ENCODE results near the gene AAK1.

AAK1 gene

DNA sequence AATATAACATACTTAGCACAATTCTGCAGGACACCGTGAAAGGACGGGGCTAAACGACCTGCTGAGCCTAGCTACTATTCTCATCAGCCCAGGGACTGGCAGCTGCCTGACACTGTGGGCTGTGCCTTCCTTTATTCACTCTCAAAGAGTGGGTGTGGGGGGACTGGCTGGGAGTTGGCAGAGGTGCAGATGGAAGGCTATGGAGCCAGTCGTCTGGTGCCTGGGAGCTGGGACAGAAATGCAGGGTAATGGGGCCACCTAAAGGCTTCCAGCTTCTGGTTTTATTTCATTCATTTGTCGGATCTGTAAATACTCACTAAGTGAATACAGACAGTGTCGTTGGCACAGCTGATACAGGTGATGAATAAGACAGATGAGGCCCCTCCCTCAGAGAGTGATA is 150.3 kb downstream of the AAK1 start:
- no peak for DNase-seq (ENCODE audit: low read depth)
- H3K4me3 ChIP-seq (ENCODE audit: low read depth, low read length): no peak overlapping the region
- TF ChIP-seq CTCF (conservative IDR thresholded peaks at IDR 0.05; ENCODE audit: low read depth, low read length): no peak

- DNase-seq (ENCODE audit: low read depth): no peak
- TF ChIP-seq CTCF (conservative IDR thresholded peaks at IDR 0.05; ENCODE audit: low read depth, low read length): no peak
- no peak overlapping the region for H3K4me3 ChIP-seq (ENCODE audit: low read depth, low read length)
Observed at GRCh38 chr2:69491864-69492263, 151.7 kb downstream of the AAK1 start.

DNA sequence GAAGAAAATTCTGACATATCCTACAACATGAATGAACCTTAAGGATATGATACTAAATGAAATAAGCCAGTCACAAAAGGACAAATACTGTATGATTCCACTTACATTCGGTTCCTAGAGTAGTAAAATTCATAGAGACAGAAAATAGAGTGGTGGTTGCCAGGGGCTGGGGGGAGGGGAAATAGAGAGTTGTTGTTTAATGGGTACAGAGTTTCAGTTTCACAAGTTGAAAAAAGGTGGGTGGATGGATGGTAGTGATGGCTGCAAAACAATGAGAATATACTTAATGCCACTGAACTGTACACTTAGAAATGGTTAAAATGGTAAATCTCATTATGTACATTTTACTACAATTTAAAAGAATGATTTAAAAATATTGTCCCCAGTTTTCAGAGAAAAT is 153.1 kb downstream of the AAK1 start:
- no peak for TF ChIP-seq CTCF (conservative IDR thresholded peaks at IDR 0.05; ENCODE audit: low read depth, low read length)
- no peak for DNase-seq (ENCODE audit: low read depth)
- H3K4me3 ChIP-seq (ENCODE audit: low read depth, low read length): no peak overlapping the region

DNA sequence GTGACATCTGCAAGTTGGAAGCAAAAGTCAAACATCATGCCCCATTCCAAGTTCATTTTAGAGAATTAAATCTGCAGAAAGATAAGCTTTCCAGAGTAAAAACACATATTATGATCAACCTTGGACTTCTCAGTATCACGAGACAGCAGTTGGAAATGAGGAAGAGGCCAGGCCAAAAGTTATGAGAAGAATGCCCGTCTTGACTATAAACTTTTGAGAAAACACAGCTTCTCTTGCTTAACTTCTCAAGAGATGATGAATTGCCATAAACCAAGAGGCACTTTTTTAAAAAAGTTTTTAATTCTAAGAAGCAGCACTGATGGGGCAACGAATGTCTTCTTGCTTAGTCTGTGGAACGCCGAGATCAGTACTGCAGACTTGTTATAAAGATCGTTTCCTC is 153.7 kb downstream of the AAK1 start:
- DNase-seq (ENCODE audit: low read depth): no peak
- TF ChIP-seq CTCF (conservative IDR thresholded peaks at IDR 0.05; ENCODE audit: low read depth, low read length): no peak
- no peak overlapping the region for H3K4me3 ChIP-seq (ENCODE audit: low read depth, low read length)

DNA sequence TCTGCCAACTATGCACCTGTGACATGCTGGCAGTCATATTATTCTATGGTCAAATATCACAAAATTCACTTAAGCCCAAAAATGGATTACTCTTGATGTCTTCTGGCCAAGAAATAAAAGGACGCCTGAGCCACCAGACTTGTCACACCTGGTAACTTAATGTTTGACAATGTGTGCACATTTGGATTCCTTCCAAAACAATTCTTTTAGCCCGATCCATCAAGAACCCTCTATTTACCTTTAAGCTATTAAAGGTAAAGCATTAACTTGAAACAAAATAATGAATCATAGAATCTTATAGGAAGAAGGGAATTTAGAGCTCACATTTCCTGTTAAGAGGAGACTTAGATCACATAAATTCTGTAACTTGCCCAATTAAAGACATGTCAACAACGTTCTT is 159.8 kb downstream of the AAK1 start:
- no peak overlapping the region for H3K4me3 ChIP-seq (ENCODE audit: low read depth, low read length)
- TF ChIP-seq CTCF (conservative IDR thresholded peaks at IDR 0.05; ENCODE audit: low read depth, low read length): no peak
- DNase-seq (ENCODE audit: low read depth): no peak

DNA sequence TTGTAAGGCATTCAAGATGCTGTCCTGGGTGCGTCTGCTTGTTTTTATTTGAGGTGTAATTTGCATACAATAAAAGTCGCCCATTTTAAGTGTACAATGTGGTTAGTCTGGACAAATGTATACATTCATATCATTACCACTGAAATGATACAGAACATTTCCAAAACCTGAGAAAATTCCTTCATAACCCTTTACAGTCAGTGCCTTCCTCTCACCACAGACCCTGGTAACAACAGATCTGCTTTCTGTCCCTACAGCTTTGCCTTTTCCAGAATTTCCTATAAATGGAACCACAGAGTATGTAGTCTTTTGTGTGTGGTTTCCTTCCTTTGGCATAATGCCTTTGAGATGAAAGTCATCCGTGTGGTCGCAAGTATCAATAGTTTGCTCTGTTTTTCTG is 160.5 kb downstream of the AAK1 start:
- no peak for DNase-seq (ENCODE audit: low read depth)

More for the DNA sequence above, 160.5 kb downstream of the AAK1 start:
- TF ChIP-seq CTCF (conservative IDR thresholded peaks at IDR 0.05; ENCODE audit: low read depth, low read length): no peak
- H3K4me3 ChIP-seq (ENCODE audit: low read depth, low read length): no peak overlapping the region

Measured in choroid plexus epithelial cell (primary cell).